HG03378 (cell line): ENCODE results near the gene PRR20G.

ENCODE experiments used
- ATAC-seq: cut with Tn5 transposase; IDR thresholded peaks from one replicate; pipeline ENCODE4 v1.9.1; 2021; ENCODE audit warnings: mild to moderate bottlenecking, moderate library complexity; ENCODE audit not compliant: unreplicated experiment

The PRR20G gene

GRCh38 chr3:127264794-127265514 is 22.9 kb downstream of the PRR20G start:
- ATAC-seq, result no peak

GRCh38 chr3:127264292-127264691 is 23.6 kb downstream of the PRR20G start:
- ATAC-seq, result no peak

- no peak for ATAC-seq
Measured at GRCh38 chr3:127263586-127264231, 24.1 kb downstream of the PRR20G start.

GRCh38 chr3:127263037-127263436 is 24.8 kb downstream of the PRR20G start:
- ATAC-seq, result no peak

GRCh38 chr3:127262533-127262932 is 25.3 kb downstream of the PRR20G start:
- no peak for ATAC-seq

- no peak for ATAC-seq
Measured at GRCh38 chr3:127261925-127262324, 25.9 kb downstream of the PRR20G start.

GRCh38 chr3:127260826-127261555 is 26.9 kb downstream of the PRR20G start:
- no peak for ATAC-seq

GRCh38 chr3:127260416-127260815 is 27.4 kb downstream of the PRR20G start:
- no peak for ATAC-seq

GRCh38 chr3:127259882-127260281 is 28.0 kb downstream of the PRR20G start:
- no peak for ATAC-seq

- no peak for ATAC-seq
Measured at GRCh38 chr3:127258733-127259132, 29.1 kb downstream of the PRR20G start.

- no peak for ATAC-seq
Measured at GRCh38 chr3:127257351-127257750, 30.5 kb downstream of the PRR20G start.

GRCh38 chr3:127256733-127257271 is 31.0 kb downstream of the PRR20G start:
- no peak for ATAC-seq

- no peak for ATAC-seq
Measured at GRCh38 chr3:127256138-127256537, 31.7 kb downstream of the PRR20G start.

- no peak for ATAC-seq
Measured at GRCh38 chr3:127255516-127255915, 32.3 kb downstream of the PRR20G start.

- ATAC-seq, result no peak
Measured at GRCh38 chr3:127254730-127255129, 33.1 kb downstream of the PRR20G start.

GRCh38 chr3:127254033-127254644 is 33.7 kb downstream of the PRR20G start:
- ATAC-seq, result no peak

GRCh38 chr3:127253491-127253890 is 34.4 kb downstream of the PRR20G start:
- ATAC-seq, result no peak

GRCh38 chr3:127252446-127252845 is 35.4 kb downstream of the PRR20G start:
- no peak for ATAC-seq

- ATAC-seq, result no peak
Measured at GRCh38 chr3:127250032-127250431, 37.8 kb downstream of the PRR20G start.

- ATAC-seq, result no peak
Measured at GRCh38 chr3:127247292-127247691, 40.6 kb downstream of the PRR20G start.

- no peak for ATAC-seq
Measured at GRCh38 chr3:127238602-127239001, 49.2 kb downstream of the PRR20G start.
